GM18861 (cell line): ENCODE data around the gene SAMD11.
"Not testable (repeated sequence)": the region's sequence is repeated elsewhere in the genome, so short reads cannot be mapped to it uniquely, and the experiment has no call there.

Source experiments
- ATAC-seq: cut with Tn5 transposase; IDR thresholded peaks from one replicate; pipeline ENCODE4 v1.9.1; 2021; ENCODE audit not compliant: unreplicated experiment

Gene SAMD11

GRCh38 chr1:923131-923990 lies at the start of gene SAMD11:
SAMD11 (plus strand) TSS chr1:923923; CDS start chr1:924432, 509 bp downstream.
- no peak for ATAC-seq

- not testable (repeated sequence) for ATAC-seq
Observed at GRCh38 chr1:876428-877208, 47.1 kb upstream of the SAMD11 start.

GRCh38 chr1:877209-877986 lies 46.3 kb upstream of the SAMD11 start:
- ATAC-seq, result not testable (repeated sequence)

- not testable (repeated sequence) for ATAC-seq
Observed at GRCh38 chr1:880511-880910, 43.2 kb upstream of the SAMD11 start.

- ATAC-seq, result not testable (repeated sequence)
Observed at GRCh38 chr1:880915-881314, 42.8 kb upstream of the SAMD11 start.

GRCh38 chr1:886311-886710 lies 37.4 kb upstream of the SAMD11 start:
- no peak for ATAC-seq

- ATAC-seq, result no peak
Observed at GRCh38 chr1:886760-887159, 37.0 kb upstream of the SAMD11 start.

GRCh38 chr1:888297-888696 lies 35.4 kb upstream of the SAMD11 start:
- ATAC-seq, result no peak

GRCh38 chr1:889774-890173 lies 33.9 kb upstream of the SAMD11 start:
- not testable (repeated sequence) for ATAC-seq

- ATAC-seq, result not testable (repeated sequence)
Observed at GRCh38 chr1:890234-890633, 33.5 kb upstream of the SAMD11 start.

GRCh38 chr1:890661-891060 lies 33.1 kb upstream of the SAMD11 start:
- no peak for ATAC-seq

GRCh38 chr1:897226-897625 lies 26.5 kb upstream of the SAMD11 start:
- no peak for ATAC-seq

GRCh38 chr1:897951-898350 lies 25.8 kb upstream of the SAMD11 start:
- not testable (repeated sequence) for ATAC-seq

- no peak for ATAC-seq
Observed at GRCh38 chr1:899636-900317, 23.9 kb upstream of the SAMD11 start.

GRCh38 chr1:901108-901859 lies 22.4 kb upstream of the SAMD11 start:
- no peak for ATAC-seq

GRCh38 chr1:902802-903201 lies 20.9 kb upstream of the SAMD11 start:
- ATAC-seq, result no peak

- no peak for ATAC-seq
Observed at GRCh38 chr1:903305-903704, 20.4 kb upstream of the SAMD11 start.

- no peak for ATAC-seq
Observed at GRCh38 chr1:903721-904271, 19.9 kb upstream of the SAMD11 start.

GRCh38 chr1:904310-904950 lies 19.3 kb upstream of the SAMD11 start:
- ATAC-seq, result peak; percentile 48
